HFF-Myc (cell line): Measurements from ENCODE around the gene EPB41.
"Not testable (repeated sequence)": the region's sequence is repeated elsewhere in the genome, so short reads cannot be mapped to it uniquely, and the experiment has no call there.

Experiments used
- DNase-seq: peaks from one replicate; pipeline ENCODE4 v3.0.0-alpha.2; 2011; ENCODE audit warnings: low read depth; ENCODE audit errors: extremely low read depth
- H3K4me3 ChIP-seq: replicated peaks from 2 replicates; pipeline ENCODE4 v1.5.1; 2011; ENCODE audit warnings: low read depth, mild to moderate bottlenecking, control low read depth, low read length
- CTCF ChIP-seq: IDR thresholded peaks from 2 replicates; pipeline ENCODE4 v1.5.1; 2012; ENCODE audit warnings: mild to moderate bottlenecking, low read depth, low read length, control low read depth; ENCODE audit errors: missing control alignments

Gene EPB41

GRCh38 chr1:29125237-29125641 lies 210.9 kb downstream of the EPB41 start:
- peak overlapping the region; percentile 50 for H3K4me3 ChIP-seq
- no peak for TF ChIP-seq CTCF

GRCh38 chr1:29125788-29126187 lies 211.4 kb downstream of the EPB41 start:
- DNase-seq: no peak
- H3K4me3 ChIP-seq: no peak overlapping the region
- no peak for TF ChIP-seq CTCF

More at GRCh38 chr1:29125237-29125641, 210.9 kb downstream of the EPB41 start:
- no peak for DNase-seq

- TF ChIP-seq CTCF: no peak
Measured at GRCh38 chr1:29126198-29126597, 211.8 kb downstream of the EPB41 start.

GRCh38 chr1:29128739-29129138 lies 214.4 kb downstream of the EPB41 start:
- H3K4me3 ChIP-seq: no peak overlapping the region
- no peak for DNase-seq
- TF ChIP-seq CTCF: no peak

More at GRCh38 chr1:29126198-29126597, 211.8 kb downstream of the EPB41 start:
- DNase-seq: no peak
- no peak overlapping the region for H3K4me3 ChIP-seq

- TF ChIP-seq CTCF: no peak
- DNase-seq: no peak
- H3K4me3 ChIP-seq: no peak overlapping the region
Measured at GRCh38 chr1:29129916-29130315, 215.5 kb downstream of the EPB41 start.

GRCh38 chr1:29131056-29131455 lies 216.7 kb downstream of the EPB41 start:
- not testable (repeated sequence) for H3K4me3 ChIP-seq, DNase-seq

- DNase-seq: no peak
- TF ChIP-seq CTCF: no peak
Measured at GRCh38 chr1:29133861-29134694, 219.7 kb downstream of the EPB41 start.

More at GRCh38 chr1:29133861-29134694, 219.7 kb downstream of the EPB41 start:
- H3K4me3 ChIP-seq: no peak overlapping the region
